H1 (cell line): ENCODE results near the gene CABLES2.

Experiments used
- EZH2 ChIP-seq: fragments of 200-600 bp; sonication (generic); IDR thresholded peaks from 2 replicates; pipeline ENCODE4 v1.7.1; 2012; ENCODE audit warnings: low read depth, mild to moderate bottlenecking, moderate library complexity, low read length, inconsistent platforms; ENCODE audit not compliant: severe bottlenecking
- JUN ChIP-seq: IDR thresholded peaks from 2 replicates; pipeline ENCODE4 v1.6.1; 2011; ENCODE audit warnings: low read depth, mild to moderate bottlenecking, improper control_type of control experiment, low read length

DNA sequence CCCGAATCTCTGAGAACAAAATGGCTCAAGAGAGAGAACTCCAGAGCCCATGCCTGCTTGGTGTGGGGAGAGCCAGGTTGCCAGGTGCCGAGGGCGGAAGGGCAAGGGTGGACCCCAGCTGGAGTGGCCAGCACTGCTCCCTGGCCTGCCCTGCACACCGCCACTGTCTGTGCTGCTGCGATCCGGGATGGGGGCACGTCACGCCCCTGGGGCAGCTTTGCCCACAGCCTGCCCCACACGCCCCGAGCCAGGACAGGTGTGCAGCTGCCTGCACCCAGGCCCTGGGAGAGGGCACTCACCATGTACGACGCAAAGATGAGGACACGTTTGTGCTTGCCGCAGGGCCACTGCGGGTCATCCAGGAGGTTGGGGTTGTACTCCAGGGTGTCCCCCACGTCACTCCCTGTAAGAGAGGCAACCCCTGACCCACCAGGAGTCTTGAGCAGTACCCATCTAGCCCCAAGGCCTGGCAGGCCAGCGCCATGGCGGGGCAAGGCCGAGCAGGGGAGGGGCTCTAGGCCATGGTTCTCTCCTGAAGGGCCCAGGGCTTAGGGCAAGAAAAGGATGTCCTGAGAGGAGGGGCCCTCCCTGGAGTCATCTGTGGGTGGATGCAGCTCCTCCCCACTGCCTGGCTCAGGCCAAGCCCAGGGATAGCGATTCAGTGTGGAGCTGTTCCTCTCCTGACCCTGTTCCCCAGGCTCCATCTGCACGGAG is 14.3 kb downstream of the CABLES2 start:
- TF ChIP-seq JUN (no peak), EZH2 (no peak)
